ENCODE data around the gene PIAS2.
"Not testable (repeated sequence)": the region's sequence is repeated elsewhere in the genome, so short reads cannot be mapped to it uniquely, and the experiment has no call there.

Gene PIAS2

DNA sequence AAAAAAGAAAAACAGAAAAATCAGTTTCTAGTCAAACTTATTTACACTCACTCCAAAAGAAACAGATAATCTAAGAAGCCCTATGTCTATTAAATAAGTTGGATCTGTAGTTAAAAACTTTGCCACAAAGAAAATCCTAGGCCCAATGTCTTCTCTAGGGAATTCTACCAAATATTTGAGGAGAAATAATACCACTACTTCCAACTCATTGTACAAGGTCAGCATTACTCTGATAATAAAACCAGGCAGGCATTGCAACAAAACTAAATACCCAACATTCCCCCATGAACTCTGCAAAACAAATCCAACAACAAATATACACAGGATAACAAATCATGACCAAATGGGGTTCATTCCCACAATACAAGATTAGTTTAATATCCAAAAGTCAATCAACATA is 86.7 kb downstream of the PIAS2 start:
- DNase-seq, result no peak

DNA sequence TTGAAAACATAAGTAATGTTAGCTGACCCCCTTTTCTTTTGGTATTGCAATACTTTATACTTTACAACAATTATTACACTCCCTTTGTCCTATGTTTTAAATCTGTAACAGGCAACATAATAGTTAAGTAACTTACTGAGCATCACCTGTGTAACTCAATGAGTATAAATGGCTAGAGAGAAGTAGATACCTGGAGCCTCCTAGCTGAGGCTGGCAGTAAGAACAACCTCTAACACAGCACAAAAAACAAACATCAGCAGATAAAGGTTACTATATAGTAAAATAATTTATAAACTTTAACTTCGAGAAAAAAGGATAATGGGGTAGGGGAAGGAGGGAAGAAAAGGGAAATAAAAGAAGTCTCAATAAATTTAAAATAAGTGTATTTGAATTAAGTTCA is 87.4 kb downstream of the PIAS2 start:
- DNase-seq, result no peak

DNA sequence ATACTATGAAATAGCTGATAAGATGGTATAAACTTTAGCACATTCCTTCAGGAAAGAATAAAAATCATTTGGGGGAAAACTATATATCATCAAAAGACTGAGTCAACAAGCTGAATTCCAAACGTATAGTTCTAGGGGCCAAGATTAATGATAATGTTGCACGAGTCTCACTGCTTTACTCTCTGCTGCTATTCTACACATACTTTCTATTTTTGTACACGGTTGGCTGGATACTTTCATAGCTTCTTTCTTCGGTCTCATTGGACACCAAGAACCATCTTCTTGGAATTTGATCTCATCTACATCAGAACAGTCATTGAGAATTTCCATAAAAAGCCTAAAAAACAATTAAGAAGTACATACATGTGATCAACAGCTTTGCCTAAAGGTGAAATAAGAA is 87.8 kb downstream of the PIAS2 start:
- no peak for DNase-seq

DNA sequence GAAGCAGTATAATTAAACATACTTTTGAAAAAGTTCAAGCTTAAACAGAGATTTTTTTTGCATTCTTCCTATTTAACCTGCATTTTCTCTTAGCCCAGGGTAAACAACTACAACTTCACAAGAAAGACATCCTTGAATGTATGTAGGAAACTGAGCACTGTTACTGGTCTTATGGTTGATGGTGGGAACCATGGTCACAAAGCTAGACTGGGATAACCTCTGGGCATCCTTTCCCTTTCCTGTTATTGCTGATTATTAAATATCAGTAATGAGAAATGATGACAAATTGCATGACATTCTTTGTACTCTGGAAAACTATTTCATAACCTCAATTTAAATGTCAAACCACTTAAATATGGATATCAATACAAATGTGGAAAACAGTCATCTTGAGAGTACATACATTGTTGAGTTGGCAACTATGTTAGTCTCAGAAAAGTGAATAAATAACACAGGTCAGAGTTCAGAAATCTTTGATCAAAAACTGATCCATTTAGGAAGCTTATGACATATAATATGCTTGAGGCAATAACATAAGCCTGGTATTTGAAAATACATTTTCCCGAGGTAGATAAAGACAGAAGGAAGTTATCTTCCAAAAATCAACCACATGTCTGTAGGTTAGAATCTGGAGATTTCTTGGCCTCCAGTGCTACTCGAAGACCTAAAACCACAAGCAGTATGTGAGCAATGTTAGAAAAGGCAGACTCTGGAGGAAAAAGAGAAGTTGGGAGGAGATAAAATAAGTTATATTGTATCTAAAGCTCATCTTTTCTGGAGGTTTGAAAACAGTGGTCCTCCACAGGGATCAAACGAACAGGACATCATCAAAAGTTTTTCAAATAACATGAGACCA is 95.2 kb downstream of the PIAS2 start:
- no peak for DNase-seq

DNA sequence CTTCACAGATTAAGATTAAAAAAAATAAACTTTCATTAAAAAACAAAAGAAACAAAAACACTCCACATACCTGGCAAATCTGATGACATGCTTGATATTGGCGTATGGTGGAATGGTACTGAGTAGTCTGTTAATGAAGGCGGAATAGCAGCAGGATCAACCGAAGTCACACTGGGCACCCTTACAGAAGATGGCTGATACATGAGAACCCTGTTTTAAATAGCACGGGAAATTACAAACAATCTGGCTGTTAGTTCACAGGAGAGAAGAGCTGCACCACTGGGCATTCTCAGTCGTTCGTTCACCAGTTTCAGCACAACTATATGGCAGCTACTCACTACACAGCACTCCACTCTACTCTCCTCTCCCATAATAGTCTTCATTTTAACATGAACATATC is 96.4 kb downstream of the PIAS2 start:
- no peak for DNase-seq

DNA sequence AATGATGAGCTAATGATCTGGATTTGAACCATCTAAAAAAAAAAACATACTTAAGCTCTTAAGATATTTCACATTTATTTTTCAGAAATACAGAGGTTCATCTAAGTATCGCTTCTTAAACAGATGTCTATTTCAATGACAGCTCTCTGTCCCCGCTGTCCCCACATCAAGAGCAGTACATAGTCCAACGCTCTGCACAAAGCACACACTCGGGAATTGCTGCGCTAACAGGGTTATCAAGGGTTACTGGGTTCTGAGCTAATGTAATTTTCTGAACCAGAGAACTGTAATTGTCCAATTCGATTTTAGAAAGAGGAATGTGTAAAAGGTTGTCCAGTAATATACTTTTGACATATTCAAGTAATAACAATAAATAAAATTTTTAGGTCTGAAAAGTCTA is 101.6 kb downstream of the PIAS2 start:
- DNase-seq, result no peak

DNA sequence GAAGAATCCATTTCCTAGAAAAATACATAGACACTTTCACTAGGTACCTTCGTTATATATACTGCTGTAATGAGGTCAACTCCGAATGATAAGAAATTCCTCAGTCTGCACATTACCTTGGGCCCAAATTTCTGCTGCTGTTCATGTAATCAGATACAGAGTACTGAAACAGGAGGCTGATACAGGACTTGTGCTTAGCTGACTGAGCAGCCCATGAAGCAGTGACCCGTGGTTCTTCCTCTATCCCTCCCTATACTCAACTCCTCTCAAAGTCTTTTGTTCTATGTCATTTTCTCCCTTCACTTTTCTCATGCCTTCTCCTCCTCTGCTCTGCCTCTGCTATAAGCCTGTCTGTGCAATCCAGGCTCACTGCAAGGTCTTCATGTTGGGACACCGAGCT is 102.9 kb downstream of the PIAS2 start:
- no peak for DNase-seq

DNA sequence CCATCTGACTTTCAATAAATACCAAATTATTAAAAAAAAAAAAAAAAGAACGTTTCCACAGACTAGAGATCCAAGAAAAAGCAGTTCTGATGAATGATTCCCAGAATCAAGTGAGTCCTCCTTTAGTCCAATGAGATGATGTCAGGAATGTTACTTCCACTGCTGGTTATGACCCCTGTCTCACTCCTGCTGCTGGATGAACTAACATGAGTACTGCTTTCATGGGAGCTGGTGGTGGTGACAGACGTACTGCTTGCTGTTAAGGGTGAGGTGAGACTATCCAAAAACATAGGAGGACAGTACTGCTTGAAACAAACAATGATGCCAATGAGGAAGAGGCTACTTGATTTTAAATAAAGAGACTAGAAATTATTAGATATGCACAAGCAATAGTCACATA is 105.0 kb downstream of the PIAS2 start:
- no peak for DNase-seq

DNA sequence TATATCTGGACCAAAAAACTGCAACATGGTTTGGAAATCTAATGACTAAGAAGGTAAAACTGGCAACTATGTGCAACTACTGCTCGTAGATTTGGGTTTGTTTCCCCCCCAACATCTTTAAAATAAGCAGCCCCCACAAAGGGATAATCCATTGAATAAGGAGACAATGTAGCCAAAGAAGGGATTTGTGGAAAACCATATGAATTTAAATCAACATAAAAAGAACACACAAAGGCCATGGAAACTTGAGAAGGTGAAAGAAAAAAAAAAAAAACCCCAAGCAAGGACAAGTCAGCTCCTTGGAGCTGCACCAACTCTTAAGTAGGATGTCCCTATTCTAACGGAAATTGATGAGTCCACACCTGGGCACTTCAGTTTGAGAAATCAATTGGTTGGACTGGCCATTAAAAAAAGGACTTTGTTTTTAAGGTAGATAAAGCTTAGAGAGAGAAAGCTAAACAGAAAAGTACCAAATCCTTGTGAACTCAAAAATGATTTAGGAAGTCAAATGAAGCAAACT is 106.8 kb downstream of the PIAS2 start:
- no peak for DNase-seq

DNA sequence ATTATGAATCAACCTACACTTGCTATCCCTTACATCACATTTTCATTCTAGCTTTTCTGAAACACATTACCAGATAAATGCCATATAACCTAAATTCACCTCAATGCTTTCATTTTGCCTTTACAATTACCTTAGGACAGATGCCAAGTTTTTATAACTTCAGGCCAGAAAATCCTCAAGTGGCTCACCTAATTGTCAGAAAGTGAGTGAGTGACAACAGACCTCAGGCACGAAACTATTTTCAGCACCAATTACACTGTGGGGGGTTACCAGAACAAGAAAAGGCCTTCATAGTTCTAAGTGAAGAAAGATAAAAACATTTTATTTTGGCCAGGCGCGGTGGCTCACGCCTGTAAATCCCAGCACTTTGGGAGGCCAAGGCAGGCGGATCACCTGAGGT is 108.2 kb downstream of the PIAS2 start:
- no peak for DNase-seq

DNA sequence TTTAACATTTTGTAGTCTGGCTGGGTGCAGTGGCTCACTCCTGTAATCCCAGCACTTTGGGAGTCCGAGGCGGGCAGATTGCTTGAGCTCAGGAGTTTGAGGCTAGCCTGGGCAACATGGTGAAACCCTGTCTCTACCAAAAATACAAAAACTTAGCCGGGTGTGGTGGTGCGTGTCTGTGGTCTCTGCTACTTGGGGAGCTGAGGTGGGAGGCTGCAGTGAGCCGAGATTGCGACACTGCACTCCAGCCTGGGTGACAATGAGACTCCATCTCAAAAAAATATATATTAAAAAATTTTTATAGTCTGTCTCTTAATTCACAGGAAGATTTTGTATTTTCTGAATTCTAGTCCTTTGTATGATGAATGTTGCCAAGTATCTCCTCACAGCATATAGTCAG is 121.4 kb downstream of the PIAS2 start:
- not testable (repeated sequence) for DNase-seq

DNA sequence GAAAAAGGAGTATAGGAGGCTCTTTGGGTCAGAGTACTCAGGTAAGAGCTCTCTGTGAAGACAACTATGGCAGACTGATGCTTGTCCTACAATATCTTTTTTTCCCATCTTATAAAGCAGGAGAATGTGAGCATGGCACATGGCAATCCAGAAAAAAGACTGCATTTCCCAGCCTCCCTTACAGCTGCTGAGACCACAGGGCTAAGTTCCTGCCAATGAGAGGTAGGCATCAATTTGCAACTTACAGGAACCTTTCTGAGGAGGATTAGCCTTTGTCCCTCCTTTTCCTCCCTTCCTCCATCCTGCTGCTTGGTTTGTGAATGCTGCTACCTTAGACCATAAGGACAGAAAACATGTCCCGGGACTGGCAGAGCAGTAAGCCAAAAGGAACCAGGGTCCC is 122.7 kb downstream of the PIAS2 start:
- DNase-seq, result no peak

DNA sequence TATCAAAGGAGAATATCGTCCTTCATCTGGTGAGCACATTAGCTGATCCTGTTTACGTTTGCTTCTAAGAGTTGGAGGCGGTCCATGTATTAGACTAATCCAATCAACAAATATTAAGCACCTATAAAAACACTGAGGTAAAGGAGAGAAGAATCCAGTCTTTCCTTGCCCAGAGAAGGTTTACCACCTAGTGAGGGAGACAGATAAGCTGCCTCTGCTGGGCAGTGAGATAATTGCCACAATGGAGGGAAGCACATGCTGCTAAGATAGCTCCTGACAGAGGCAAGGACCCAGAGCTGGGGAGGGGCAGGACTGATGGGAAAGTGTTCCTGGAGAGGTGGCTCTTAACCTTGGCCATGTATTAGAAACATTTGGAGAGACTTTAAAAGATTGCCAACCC is 123.7 kb downstream of the PIAS2 start:
- DNase-seq, result no peak

DNA sequence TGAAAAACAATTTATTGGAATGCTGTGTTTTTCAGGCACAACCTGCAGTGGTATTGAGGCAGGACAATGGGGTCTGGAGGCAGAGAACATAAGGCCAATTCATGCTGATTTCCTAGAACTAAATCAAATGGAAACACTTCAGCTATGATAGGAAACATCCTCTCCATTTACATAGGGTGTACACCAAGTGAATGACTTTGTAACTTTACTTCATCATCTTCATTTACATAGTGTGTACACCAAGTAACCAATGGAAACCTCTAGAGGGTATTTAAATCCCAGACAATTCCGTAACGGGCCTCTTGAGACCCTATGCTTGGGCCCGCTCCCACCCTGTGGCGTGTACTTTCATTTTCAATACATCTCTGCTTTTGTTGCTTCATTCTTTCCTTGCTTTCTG is 128.2 kb downstream of the PIAS2 start:
- no peak for DNase-seq

DNA sequence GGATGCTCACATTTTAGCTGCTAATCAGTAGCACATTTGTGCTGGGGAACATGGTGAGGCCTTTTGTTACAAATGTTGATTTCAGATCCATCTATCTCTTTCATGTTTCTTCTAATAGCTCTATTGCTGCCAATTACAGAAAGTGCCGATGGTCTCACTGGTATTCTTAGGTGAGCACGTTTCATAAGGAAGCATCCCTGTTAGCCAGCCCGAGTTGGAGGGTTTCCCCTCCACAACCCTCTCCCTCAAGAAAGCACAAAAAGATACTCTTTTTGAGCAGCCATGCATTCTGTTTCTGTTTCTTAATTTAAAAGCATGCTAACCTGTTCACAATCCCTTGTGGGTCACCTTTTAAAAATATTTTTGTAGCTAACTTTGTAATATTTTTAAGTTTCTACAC is 129.6 kb downstream of the PIAS2 start:
- no peak for DNase-seq

DNA sequence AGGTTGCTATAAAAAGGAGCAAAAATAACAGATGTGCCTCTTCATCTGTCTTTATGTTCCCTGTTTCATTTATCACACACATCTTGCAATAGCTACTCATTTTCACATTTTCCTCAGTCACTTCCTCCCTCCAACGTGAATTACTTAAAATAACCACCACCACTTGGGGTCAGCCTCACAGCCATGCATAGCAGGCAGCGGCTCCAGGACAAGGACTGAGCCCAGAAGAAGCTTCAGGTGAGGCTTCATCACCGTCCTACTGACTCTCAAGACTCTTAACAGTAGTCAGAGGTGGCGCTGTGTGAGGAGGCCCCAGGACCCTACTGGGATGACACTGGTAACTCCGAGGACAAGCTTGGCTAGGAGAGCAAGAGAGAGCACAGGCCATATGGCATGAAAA is 144.9 kb downstream of the PIAS2 start:
- no peak for DNase-seq

DNA sequence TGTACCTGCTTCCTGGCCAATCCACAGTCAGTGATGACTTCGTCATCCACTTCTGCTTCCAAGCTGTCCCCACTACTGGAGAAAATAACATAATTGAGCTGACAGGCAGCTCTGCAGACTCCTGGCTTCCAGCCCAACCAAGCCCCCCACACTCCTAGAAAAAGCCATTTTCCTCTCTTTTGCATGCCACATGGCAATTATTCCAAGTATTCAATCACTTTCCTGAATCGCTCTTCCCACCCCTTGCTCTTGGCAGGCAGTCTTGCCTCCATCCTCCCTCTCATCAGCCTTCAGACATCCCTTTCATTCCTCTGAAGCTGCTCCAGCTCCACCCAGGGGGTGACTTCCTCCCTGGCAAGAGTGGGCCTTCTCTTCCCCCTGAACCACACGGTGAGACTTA is 146.2 kb downstream of the PIAS2 start:
- peak; percentile 44 for DNase-seq

DNA sequence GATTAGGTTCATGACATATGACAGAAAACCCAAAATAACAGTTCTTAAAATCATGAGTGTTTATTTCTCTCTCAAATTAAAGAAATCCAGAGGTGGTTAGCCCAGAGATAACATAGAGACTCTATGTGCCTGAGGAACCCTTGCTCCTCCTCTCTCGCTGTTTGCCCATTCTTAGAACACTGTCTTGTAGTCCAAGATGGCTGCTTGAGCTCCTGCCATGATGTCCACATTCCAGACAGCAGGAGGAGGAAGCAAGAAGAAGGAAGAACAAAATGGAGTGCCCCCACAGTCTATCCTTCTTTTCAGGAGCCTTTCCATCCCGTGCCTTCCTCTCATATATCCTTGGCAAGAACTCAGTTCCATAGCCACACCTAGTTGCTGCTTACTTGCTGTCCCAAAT is 146.6 kb downstream of the PIAS2 start:
- DNase-seq, result no peak

DNA sequence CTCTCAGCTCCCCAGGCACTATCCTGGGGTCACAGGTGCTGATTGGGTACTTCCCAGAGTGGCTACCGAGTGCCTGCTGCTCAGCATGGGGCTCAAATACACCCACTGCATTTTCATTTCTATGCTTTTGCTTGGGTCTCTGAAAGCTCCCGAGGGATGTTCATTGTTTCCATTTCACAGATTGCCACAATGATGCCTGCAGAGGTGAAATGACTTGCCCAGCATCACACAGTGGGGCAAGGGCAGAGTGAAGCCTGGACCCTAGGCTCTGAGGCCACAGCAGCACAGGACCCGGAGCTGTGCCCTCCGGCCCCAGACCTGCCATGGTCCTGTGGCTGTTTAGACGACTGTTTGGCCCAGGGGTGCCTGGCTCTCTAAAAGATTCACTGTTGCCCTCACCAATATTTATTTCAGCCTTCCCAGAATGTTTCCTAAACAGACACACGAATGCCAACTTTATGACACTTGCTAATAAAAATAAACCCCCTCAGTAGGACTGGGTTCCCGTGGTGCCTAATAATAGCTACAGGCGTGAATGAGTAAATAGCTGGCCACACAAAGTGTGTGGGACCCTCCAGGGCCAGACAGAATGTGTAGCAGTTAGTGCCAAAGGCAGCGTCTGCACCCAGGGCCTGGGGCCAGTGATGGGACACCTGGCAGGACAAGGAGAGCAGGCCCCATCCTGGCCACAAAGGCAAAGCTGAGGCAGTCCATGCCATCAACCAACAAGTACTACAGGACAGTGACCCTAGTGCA is 149.0 kb downstream of the PIAS2 start:
- no peak for DNase-seq

DNA sequence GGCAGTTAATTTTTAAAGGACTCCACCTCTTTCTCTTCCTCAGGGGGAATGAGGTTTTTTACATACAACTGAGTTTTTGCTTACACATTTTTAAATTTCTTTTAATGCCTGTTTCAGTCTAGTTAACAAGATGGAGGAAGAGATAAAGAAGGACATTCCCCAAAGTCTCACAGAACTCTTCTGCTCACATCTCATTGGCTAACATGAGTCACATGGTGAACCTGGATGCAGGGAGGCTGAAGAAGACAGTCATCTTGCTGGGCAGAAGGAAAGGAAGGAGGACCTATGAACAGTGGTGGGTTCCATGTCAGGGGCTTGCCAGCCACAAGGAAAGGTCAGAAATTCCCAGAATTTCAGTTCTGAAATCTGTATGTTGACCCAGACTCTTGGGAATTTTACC is 150.1 kb downstream of the PIAS2 start:
- no peak for DNase-seq

DNA sequence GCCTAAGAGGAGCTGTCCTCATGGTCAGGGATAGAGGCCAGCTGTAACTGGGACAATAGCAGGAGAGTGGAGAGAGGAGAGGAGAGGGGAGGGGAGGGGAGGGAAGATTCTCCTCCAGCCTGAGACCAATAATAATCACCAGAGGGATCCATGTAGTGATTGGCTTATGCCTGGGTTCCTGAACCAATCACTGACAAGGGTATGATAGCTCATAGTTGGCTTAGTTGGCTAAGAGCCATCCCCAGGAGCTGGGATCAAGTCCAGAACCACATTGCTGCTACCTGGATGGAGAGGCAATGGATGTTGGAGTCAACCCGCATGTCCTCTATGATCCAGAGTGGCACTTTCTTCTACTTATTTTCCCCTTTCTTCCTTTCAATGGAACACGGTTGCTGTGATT is 152.7 kb downstream of the PIAS2 start:
- DNase-seq, result no peak

DNA sequence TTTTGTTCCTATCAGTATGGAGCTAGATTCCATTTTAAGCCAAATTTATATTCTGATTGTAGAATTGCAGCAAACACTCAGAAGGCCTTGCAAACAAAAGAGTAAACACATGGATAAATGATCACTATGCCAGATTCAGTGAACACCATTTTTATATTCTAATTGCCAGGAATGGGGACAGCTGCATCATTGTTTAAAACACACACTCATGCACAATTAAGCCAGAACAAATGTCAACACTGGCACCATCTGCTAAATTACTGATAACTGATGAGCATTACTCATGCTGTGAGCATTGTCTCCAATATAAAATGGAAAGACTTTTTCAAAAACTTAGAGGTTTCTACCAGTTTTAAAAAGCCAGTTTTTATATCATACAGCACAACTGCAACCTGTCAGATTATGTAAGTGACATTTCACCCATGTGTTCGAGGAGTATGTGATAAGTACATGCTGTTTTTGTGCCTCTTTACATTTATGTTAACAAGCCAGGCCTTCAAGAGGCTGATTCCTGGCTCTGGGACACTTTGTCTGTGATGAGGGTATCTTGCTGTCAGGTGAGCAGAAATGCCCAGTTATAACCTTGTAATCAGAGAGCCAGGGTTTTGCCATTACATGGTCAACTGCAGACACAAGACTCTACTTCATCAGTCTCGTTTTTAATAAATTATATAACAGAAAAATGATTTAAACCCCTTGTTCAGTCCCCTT is 156.1 kb downstream of the PIAS2 start:
- peak; percentile 30 for DNase-seq

DNA sequence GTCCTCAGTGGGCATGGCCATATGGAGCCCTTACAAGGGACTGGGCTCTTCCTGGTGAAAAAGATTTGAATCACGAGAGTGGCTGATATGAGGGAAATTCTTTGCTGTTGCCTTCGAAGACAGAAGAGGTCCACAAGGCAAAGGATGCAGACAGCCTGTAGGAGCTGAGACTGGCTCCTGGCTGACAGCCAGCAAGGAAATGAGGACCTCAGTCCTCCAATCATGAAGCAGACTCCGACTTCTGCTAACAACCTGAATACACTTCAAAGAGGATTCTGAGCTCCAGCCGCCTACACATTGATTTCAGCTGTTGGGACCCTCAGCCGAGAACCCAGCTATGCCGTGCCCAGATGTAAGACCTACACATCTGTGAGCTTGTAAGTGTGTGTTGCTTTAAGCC is 157.4 kb downstream of the PIAS2 start:
- DNase-seq, result no peak
